K562 (cell line): ENCODE measurements around the gene MLLT6. TPM values are rescaled to one million over a fixed set of nuclear protein-coding genes. Genes with fewer than 3 reads are reported as not detected.

Experiments
- CTCF ChIP-seq, 3 experiments: IDR thresholded peaks in 2 of 3; conservative IDR thresholded peaks in 1 of 3; 2 replicates each; pipeline ENCODE4 v1.5.1; 2011 to 2012; ENCODE audit warnings: low read length in 3 of 3, mild to moderate bottlenecking in 3 of 3, control low read depth in 2 of 3, improper control_type of control experiment in 1 of 3, inconsistent platforms in 1 of 3, low read depth in 1 of 3, mixed read lengths in 1 of 3, moderate library complexity in 1 of 3; ENCODE audit not compliant: insufficient read depth in 2 of 3
- JUND ChIP-seq, 2 experiments: IDR thresholded peaks; 2 replicates in 1 of 2; 3 replicates in 1 of 2; pipeline ENCODE4 v1.6.1; 2011; ENCODE audit warnings: borderline replicate concordance in 2 of 2, low read depth in 2 of 2, low read length in 2 of 2, improper control_type of control experiment in 1 of 2, missing biosample characterization in 1 of 2, missing genetic modification characterization in 1 of 2, missing genetic modification reagents in 1 of 2
- NBN ChIP-seq: fragments of 450-650 bp; IDR thresholded peaks from 2 replicates; pipeline ENCODE4 v1.6.1; 2016; ENCODE audit warnings: low read depth, mild to moderate bottlenecking
- RBFOX2 ChIP-seq: fragments of 200-400 bp; formaldehyde crosslinking; IDR thresholded peaks from 2 replicates; pipeline ENCODE4 v1.6.1; 2017; ENCODE audit warnings: low read depth, mild to moderate bottlenecking, low read length, moderate library complexity
- RCOR1 ChIP-seq, 2 experiments: IDR thresholded peaks; 2 replicates each; pipeline ENCODE4 v1.6.1; 2012; ENCODE audit warnings: low read depth in 2 of 2, low read length in 2 of 2, borderline replicate concordance in 1 of 2, improper control_type of control experiment in 1 of 2
- SMC3 ChIP-seq: conservative IDR thresholded peaks from 2 replicates; pipeline ENCODE4 v1.6.1; 2011; ENCODE audit warnings: low read depth, low read length, improper control_type of control experiment; ENCODE audit not compliant: insufficient read depth
- TEAD1 ChIP-seq, 2 experiments: fragments of 450-650 bp in 1 of 2; sonication (generic) in 1 of 2; formaldehyde crosslinking; IDR thresholded peaks; 2 replicates each; pipeline versions ENCODE4 v1.4.0 to v1.8.0; 2020 to 2022; ENCODE audit warnings: mild to moderate bottlenecking in 2 of 2, missing genetic modification reagents in 1 of 2
- polyA plus RNA-seq, 8 experiments: library from polyadenylated mRNA; depleted of rRNA in 4 of 8; stranded (reverse) in 5 of 8; unstranded in 3 of 8; fragments of >200 nt; fragmentation: Nextera tagmentation in 2 of 8; fragmentation: Illumina TruSeq in 1 of 8; extraction: Ambion mirVana in 2 of 8; extraction: Trizol in 1 of 8; gene quantifications; 2 replicates each; pipeline versions ENCODE4 v1.2.1 to v1.2.3, GENCODE V29; 2011 to 2014; ENCODE audit warnings: inconsistent platforms in 1 of 8, missing spikeins in 1 of 8
- total RNA-seq, 7 experiments: library from RNA; depleted of rRNA in 6 of 7; stranded (reverse); fragments of >200 nt in 6 of 7; fragmentation: Illumina TruSeq in 2 of 7; extraction: Trizol in 2 of 7; gene quantifications; 2 replicates each; pipeline versions ENCODE4 v1.2.1 to v1.2.3, GENCODE V29; 2011 to 2021; ENCODE audit warnings: low replicate concordance in 1 of 7
- TF ChIP-seq, protein P1 (sequence below): fragments of 450-650 bp; IDR thresholded peaks from 2 replicates; pipeline ENCODE4 v1.6.1; 2016
- TF ChIP-seq, protein P2 (sequence below), 2 experiments: fragments of 450-650 bp; formaldehyde crosslinking in 1 of 2; IDR thresholded peaks; 2 replicates each; pipeline versions ENCODE4 v1.4.0 to v1.6.1; 2014 to 2020; ENCODE audit warnings: mild to moderate bottlenecking in 2 of 2, borderline replicate concordance in 1 of 2, low read depth in 1 of 2

MLLT6 gene
- total and polyA plus RNA-seq, 9 of the 15 experiments (the other 6 are each of a cell fraction or from before 2014, with no cell fraction given), result 3.1 to 71.7 (median 30.0) TPM

DNA sequence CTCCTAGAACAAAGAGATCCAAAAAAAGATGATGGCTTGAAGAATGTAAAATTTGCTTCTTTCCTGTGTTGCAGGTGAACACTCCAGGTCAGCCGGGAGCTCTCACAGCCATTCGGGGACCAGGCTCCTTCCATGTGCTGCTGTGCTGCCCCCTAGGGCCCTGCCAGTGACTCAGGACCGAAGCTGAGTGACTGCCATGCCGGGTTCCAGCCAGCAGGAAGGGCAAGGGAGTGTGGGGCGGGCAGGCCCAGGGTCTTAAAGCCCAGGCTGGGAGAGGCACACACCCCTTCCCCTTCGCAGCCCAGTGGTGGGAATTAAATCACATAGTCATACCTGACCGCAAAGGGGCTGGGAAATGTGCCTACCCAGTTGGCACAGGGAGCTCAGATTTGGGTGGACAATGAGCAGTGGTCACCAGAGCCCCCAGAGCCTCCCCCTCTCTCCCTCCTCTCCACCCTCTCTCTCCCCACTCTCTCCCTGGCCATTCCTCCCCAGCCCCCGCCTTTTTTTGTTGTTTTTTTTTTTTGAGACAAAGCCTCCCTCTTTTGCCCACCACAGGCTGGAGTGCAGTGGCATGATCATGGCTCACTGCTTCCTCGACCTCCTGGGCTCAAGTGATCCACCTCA, 41.8 kb upstream of the MLLT6 start (continued):
- TF ChIP-seq RBFOX2, result no peak
- TF ChIP-seq CTCF (IDR thresholded peaks at IDR 0.05 in 2 of 3, conservative IDR thresholded peaks at IDR 0.05 in 1 of 3; ENCODE audit: insufficient read depth in 2 of 3, low read depth in 1 of 3, low read length in 3 of 3), result peak; percentile 91 to 98 (median 94)
- peak in 1 of 2 experiments; percentile 52; a peak in 1 of 4 replicates for TF ChIP-seq TEAD1 (CRISPR knock-in tag; IDR thresholded peaks at IDR 0.05)
- TF ChIP-seq, protein P1, sequence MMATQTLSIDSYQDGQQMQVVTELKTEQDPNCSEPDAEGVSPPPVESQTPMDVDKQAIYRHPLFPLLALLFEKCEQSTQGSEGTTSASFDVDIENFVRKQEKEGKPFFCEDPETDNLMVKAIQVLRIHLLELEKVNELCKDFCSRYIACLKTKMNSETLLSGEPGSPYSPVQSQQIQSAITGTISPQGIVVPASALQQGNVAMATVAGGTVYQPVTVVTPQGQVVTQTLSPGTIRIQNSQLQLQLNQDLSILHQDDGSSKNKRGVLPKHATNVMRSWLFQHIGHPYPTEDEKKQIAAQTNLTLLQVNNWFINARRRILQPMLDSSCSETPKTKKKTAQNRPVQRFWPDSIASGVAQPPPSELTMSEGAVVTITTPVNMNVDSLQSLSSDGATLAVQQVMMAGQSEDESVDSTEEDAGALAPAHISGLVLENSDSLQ, result peak; percentile 69
- TF ChIP-seq RCOR1 (IDR thresholded peaks at IDR 0.05; ENCODE audit: borderline replicate concordance in 1 of 2, low read depth in 2 of 2, low read length in 2 of 2), result 0 out of 4 replicates have a peak, but pooled peaks of 1 of the 2 experiments have one; percentile 23
- peak; percentile 52; the same call in 1 of the 2 replicates for TF ChIP-seq JUND (IDR thresholded peaks at IDR 0.05; ENCODE audit: borderline replicate concordance, low read depth, low read length)
- TF ChIP-seq JUND (tag; IDR thresholded peaks at IDR 0.05; ENCODE audit: borderline replicate concordance, low read depth, low read length), result no peak; the same call in 2 of the 3 replicates
- TF ChIP-seq, protein P2, sequence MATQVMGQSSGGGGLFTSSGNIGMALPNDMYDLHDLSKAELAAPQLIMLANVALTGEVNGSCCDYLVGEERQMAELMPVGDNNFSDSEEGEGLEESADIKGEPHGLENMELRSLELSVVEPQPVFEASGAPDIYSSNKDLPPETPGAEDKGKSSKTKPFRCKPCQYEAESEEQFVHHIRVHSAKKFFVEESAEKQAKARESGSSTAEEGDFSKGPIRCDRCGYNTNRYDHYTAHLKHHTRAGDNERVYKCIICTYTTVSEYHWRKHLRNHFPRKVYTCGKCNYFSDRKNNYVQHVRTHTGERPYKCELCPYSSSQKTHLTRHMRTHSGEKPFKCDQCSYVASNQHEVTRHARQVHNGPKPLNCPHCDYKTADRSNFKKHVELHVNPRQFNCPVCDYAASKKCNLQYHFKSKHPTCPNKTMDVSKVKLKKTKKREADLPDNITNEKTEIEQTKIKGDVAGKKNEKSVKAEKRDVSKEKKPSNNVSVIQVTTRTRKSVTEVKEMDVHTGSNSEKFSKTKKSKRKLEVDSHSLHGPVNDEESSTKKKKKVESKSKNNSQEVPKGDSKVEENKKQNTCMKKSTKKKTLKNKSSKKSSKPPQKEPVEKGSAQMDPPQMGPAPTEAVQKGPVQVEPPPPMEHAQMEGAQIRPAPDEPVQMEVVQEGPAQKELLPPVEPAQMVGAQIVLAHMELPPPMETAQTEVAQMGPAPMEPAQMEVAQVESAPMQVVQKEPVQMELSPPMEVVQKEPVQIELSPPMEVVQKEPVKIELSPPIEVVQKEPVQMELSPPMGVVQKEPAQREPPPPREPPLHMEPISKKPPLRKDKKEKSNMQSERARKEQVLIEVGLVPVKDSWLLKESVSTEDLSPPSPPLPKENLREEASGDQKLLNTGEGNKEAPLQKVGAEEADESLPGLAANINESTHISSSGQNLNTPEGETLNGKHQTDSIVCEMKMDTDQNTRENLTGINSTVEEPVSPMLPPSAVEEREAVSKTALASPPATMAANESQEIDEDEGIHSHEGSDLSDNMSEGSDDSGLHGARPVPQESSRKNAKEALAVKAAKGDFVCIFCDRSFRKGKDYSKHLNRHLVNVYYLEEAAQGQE (IDR thresholded peaks at IDR 0.05; ENCODE audit: borderline replicate concordance), result peak; percentile 54; the same call in 1 of the 2 replicates
- TF ChIP-seq, protein P2 (CRISPR knock-in tag; IDR thresholded peaks at IDR 0.05; ENCODE audit: low read depth), result no peak
- TF ChIP-seq NBN, result 0 out of 2 replicates have a peak, but pooled peaks have one; percentile 40
- peak; percentile 74 for TF ChIP-seq SMC3
